Measurements from ENCODE around the gene OR2B2.

- TF ChIP-seq CTCF (conservative IDR thresholded peaks at IDR 0.05; ENCODE audit: low read length): no peak
- TF ChIP-seq EZH2phosphoT487 (IDR thresholded peaks at IDR 0.05; ENCODE audit: borderline replicate concordance): no peak
These were observed 44.3 kb downstream of the OR2B2 start for GRCh38 chr6:27867945-27868300.

All from Loucy (cell line).